Fibroblast of skin of left biceps (primary cell): ENCODE measurements around the gene PDE1C.

Source experiments
- DNase-seq, 2 experiments: peaks; one replicate each; pipeline ENCODE4 v3.0.0-alpha.2; 2013; ENCODE audit warnings: low read depth in 2 of 2

Gene PDE1C

GRCh38 chr7:31939076-31939475, 131.1 kb downstream of the PDE1C start:
- DNase-seq: no peak

DNA sequence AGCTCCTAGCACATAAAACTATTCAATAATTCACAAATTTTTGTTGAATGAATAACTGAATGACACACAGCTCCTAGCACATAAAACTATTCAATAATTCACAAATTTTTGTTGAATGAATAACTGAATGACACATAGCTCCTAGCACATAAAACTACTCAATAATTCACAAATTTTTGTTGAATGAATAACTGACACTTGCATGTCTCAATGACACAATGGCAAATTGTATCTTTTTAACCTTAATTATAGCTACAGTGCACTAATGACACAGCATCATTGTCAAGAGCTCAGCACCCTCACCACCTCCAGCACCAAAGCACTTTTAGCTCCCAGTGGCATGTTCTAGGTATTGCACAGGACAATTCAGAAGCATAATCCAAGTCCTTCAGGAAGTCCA, 131.6 kb downstream of the PDE1C start:
- peak in 1 of 2 experiments; percentile 13 for DNase-seq

DNA sequence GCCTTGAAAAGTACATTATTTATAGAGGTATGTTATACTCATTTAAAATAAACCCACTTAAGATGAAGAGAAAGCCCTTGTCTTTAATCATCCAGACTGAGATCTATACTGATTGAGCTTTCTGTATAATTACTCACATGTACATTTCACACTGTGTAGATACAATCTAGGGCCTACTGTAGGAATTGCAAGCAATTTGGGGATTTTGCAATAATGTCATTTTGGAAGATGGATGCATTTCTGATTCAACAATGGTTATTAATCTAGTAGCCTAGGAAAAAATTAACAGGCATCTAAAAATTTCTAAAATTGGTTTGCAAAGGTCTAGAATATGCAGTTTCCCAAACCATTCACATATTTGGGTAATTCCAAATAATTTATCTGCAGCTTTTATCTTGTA, 132.2 kb downstream of the PDE1C start:
- DNase-seq: no peak

DNA sequence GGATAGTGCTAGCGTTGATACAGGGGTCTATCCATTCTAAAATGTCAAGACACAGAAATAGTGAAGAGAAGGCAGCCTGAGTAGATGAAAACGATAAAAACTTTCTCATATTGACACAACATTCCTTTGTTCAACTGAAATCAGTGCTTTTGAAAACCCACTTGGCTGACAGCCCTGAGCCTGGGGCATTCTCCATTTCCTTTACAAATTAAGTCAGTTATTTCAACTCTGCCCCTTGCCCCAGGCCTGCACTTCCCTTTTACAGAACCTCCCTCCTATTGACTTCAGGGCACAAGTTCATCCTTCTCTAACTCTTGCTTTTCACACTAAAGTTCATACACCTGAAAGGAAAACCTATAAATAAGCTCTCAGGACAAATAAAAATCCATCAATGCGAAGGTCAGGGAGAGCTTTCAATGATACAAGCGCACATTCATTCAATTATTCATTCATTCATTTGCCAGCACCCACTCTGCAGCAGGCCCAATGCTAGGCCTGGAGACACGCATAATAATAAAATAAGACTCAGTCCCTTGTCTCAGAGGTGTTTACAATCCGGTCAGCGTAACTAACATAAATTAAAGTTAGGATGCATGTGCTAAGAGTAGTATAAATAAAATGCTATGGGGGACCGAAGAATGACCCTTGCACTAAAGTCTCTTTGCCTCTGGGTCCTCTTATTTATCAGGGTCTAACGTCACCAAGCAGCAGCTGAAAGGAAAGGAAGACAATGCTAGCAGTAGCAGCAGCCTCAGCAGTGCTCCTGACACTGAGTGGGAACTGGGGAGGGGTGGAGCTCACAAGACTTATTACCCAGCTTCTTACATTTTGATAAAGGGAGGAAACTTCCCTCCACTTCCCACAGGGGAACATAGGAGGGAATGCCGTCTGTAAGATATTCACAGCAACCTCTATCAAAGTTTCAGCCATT, 134.8 kb downstream of the PDE1C start:
- no peak for DNase-seq

- no peak for DNase-seq
These were observed 135.7 kb downstream of the PDE1C start for GRCh38 chr7:31934551-31934950.

- no peak for DNase-seq
These were observed 136.7 kb downstream of the PDE1C start for GRCh38 chr7:31933481-31933880.

GRCh38 chr7:31926991-31927584, 143.1 kb downstream of the PDE1C start:
- DNase-seq: no peak

GRCh38 chr7:31925753-31926454, 144.3 kb downstream of the PDE1C start:
- DNase-seq: no peak

DNA sequence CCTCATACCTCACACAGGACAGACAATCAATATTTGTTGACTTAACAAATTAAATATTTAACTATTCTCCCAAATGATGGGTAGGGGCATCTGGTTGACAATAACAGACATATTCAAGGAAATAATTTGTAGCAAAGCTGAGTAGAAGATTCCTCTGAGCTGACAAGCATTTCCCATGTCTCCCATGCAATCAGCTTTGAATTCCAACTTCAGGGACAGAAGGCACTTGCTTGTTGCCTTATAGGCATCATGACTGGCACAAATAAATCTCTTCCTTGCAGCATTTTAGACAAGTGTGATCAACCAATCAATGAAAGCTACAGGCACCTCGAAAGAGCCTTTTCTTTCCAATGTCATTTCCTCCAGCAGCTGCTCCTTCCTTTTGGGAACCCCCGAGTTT, 146.0 kb downstream of the PDE1C start:
- no peak for DNase-seq

- no peak for DNase-seq
These were observed 147.4 kb downstream of the PDE1C start for GRCh38 chr7:31922848-31923247.

DNA sequence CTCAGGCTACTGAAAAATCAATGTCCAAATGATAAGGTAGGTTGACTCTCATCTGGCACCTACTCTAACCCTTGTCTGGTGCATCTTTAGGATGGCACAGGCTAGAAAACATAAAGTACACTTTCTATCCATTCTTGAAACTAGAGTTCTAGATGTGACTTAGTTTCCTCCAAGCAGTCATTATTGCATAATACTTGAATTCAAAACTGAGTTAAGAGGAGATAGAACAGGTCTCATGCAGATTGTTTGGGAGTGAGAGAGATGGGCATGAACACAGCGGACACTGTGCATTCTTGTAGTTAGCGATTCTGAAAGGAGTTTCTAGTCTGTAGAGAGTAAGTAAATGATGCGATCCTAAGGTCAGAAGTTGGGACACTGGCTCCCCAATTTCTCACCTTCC, 149.2 kb downstream of the PDE1C start:
- DNase-seq: no peak

- DNase-seq: no peak
These were observed 150.4 kb downstream of the PDE1C start for GRCh38 chr7:31919678-31920369.

DNA sequence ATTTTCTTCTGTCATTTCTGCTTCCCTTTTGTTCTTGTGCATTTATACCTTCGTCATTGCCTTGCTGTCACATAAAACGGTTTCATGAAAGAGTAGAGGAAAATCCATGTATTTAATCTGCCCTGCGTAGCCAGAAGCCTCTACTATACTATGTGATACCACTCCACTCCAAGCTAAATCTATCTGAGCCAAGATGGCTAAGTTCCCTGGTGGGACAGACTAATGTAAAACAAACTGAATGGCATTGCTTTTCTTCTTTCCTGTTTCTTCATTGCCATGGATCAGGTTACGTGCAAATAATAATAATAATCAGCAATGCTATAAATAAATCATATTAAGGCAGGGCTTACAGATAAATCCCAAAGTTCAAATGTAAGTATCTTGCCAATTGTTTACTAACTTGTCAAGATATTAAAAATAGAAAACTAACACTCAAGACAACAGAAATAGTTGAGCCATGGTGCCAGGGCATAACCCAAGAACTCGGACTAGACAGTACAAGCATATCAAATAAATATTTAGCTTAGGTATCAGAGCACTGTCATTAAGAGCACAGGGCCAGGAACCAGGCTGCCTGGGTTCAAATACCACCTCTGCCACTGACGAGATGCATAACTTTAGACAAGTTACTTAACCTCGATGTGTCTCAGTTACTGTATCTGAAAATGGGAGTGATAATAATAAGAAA, 151.4 kb downstream of the PDE1C start:
- DNase-seq: no peak

GRCh38 chr7:31917256-31917655, 153.0 kb downstream of the PDE1C start:
- no peak for DNase-seq

DNA sequence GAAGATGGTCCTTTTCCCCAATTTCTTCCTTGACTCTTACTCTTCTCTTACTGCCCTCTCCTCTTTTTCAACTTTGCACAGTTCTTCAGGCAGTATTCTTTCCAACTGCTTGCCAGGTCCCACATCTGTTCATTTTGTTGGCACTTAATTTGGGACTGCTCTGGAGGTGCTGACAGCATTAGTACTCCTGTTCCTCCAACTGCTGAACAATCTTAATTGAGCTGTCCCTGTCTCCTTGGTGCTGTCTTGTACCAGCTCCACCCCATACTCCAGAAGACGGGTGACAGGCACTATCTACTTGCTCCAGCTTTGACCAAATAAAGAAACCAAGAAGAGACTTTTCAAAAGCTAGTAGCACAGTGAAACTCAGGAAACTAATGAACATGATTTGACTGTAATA, 160.0 kb downstream of the PDE1C start:
- DNase-seq: no peak

DNA sequence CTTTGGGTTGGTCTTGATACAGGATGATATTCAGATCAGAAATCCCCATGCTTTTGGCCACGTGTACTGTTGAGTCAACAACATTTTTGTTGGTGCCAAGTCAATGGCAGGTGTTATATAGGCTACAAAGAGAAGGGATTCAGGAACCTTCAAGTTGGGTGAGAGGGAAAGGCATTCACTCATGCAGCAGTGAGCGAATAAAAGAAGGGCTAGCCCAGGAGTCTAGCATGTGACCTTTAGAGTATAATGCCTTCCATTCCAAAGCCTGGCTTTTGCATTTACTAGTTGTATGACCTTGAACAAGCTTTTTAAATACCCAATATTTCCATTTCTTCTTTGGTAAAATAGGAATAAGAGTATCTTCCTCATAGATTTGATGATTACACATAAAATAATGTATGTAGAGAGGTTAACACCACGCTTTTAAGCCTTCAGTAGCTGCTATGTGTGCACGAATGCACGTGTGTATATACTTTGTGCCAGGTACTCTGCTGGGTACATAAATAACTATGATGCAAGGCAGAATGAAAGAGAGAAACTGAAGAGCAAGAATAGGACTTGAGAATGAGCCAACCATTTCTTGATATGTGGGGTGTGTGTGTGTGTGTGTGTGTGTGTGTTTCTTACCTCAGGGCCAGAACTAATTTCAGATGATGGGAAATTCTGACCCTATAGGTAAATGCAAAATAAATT, 163.6 kb downstream of the PDE1C start:
- no peak for DNase-seq

DNA sequence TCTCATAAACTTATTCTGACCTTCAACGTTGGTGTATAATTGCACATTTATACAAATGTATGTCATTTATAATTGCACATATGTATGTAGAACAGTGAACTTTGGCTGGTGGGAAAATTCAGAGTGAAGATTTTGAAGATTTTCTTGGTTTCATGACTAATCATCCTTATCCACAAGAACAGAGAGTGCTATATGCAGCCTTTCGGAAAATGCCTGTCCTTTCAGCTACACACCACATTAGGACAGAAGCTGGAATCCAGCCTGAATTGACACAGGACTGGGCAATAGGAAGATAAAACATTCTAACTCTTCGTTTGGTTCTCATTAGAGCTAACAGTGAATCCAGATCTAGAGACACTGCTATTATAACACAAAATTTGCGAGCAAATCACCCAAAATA, 166.2 kb downstream of the PDE1C start:
- DNase-seq: no peak

GRCh38 chr7:31899356-31899927, 170.8 kb downstream of the PDE1C start:
- no peak for DNase-seq

GRCh38 chr7:31896925-31897324, 173.3 kb downstream of the PDE1C start:
- no peak for DNase-seq

DNA sequence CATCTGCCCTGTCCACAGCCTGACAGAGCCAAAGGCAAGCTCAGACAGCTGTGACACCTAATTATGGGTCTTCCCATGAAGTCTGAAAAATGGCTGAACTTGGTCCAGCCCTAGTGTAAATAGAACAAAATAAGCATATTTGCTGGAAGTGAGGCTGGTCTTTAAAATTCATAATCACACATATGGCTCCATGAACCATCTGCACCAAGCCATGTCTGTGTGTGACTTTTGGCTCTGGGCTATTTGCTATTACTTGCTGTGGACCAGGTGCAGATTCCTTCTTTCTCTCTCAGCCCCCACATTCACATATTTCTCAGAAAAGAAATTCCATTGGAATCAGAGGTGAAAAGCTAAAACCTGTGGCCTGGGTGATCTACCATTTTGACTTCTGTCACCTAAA, 175.9 kb downstream of the PDE1C start:
- no peak for DNase-seq

DNA sequence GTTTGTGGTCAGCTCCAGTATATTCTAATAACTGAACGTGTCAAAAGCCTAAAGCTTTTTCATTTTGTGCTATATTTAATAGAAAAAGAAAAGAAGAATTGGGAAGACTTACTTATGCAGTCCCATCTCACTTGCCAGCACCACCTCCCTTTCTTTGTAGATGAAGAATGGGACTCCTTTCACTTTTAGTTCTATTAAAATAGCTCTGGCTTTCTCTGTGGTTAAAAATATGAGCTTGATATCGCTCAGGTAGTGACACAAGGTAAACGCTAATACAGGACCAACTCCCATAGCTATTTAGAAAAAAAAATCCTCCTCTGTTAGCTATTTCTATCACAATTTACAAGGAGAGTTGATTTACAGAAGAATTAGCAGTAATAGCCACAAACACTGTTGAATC, 176.8 kb downstream of the PDE1C start:
- no peak for DNase-seq
